Activated T-helper 17 cell treated with anti-CD3 and anti-CD28 coated beads, Interleukin-2, amount 50 U/mL, for 72 hours (primary cell): Measurements from ENCODE around the gene FBN2. TPM values are rescaled to one million over a fixed set of nuclear protein-coding genes. Genes with fewer than 3 reads are reported as not detected.
"Not testable (repeated sequence)": the region's sequence is repeated elsewhere in the genome, so short reads cannot be mapped to it uniquely, and the experiment has no call there.

Experiments
- ATAC-seq: fragments of 150-1000 bp; cut with Tn5 transposase; replicated peaks from 2 replicates; pipeline ENCODE4 v1.10.0; 2021; ENCODE audit warnings: mild to moderate bottlenecking, moderate library complexity
- H3K27ac Mint-ChIP-seq: one replicate; pipeline ENCODE4 v1.8.0; 2022; ENCODE audit warnings: mixed read lengths
- H3K27me3 Mint-ChIP-seq: one replicate; pipeline ENCODE4 v1.8.0; 2022; ENCODE audit warnings: mixed read lengths
- H3K36me3 Mint-ChIP-seq: one replicate; pipeline ENCODE4 v1.8.0; 2022; ENCODE audit warnings: low read depth, mild to moderate bottlenecking, mixed read lengths
- H3K4me1 Mint-ChIP-seq: one replicate; pipeline ENCODE4 v1.8.0; 2022; ENCODE audit warnings: mixed read lengths
- H3K4me3 Mint-ChIP-seq: one replicate; pipeline ENCODE4 v1.8.0; 2022; ENCODE audit warnings: mild to moderate bottlenecking, mixed read lengths
- H3K9me3 Mint-ChIP-seq: one replicate; pipeline ENCODE4 v1.8.0; 2022; ENCODE audit warnings: mixed read lengths
- total RNA-seq, 2 donors: library from RNA; stranded (reverse); gene quantifications; one replicate each; pipeline ENCODE4 v1.2.3, GENCODE V29; 2022

FBN2 gene
- total RNA-seq, 2 donors from 2014 or later: not detected

- Mint-ChIP-seq H3K9me3 (peaks cover 4% of the 10 kb centered on the region), H3K36me3 (no peaks in the 10 kb centered on the region), H3K4me1 (no peaks in the 10 kb centered on the region), H3K27me3 (peaks cover 14% of the 10 kb centered on the region), H3K27ac (no peak overlapping the region), H3K4me3 (no peak overlapping the region)
- no peak for ATAC-seq
Measured at GRCh38 chr5:128331261-128331660, 206.8 kb downstream of the FBN2 start.

- no peak for ATAC-seq
Measured at GRCh38 chr5:128329386-128329939, 208.6 kb downstream of the FBN2 start.

GRCh38 chr5:128328446-128328845 lies 209.6 kb downstream of the FBN2 start:
- H3K4me3 Mint-ChIP-seq: no peak overlapping the region
- H3K4me1 Mint-ChIP-seq: no peaks in the 10 kb centered on the region
- H3K27me3 Mint-ChIP-seq: peaks cover 7% of the 10 kb centered on the region

More at GRCh38 chr5:128329386-128329939, 208.6 kb downstream of the FBN2 start:
- H3K4me1 Mint-ChIP-seq: no peaks in the 10 kb centered on the region
- no peaks in the 10 kb centered on the region for H3K9me3 Mint-ChIP-seq
- no peaks in the 10 kb centered on the region for H3K36me3 Mint-ChIP-seq
- H3K27me3 Mint-ChIP-seq: peaks cover 11% of the 10 kb centered on the region
- H3K4me3 Mint-ChIP-seq: no peak overlapping the region
- H3K27ac Mint-ChIP-seq: no peak overlapping the region

DNA sequence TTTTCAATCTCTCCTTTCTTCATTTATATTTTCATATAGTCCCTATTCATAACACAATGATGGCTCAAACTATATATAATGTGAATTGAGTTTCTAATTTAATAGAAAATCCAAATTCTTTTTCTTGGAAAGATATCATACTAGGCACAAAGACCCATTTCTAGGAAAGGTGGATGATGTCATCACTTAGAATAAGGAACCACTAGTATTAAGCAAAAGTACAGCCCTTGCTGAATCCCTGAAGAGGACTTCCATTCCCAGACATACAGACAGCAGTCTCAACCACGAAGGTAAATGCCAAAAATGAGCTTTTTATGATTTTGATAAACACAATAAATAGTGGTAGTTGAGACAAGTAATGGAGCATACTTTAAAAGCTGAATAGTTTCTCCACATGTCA lies 210.0 kb downstream of the FBN2 start:
- H3K4me3 Mint-ChIP-seq: no peak overlapping the region
- peaks cover 7% of the 10 kb centered on the region for H3K27me3 Mint-ChIP-seq
- H3K9me3 Mint-ChIP-seq: no peaks in the 10 kb centered on the region
- H3K36me3 Mint-ChIP-seq: no peaks in the 10 kb centered on the region
- ATAC-seq: no peak
- H3K27ac Mint-ChIP-seq: no peak overlapping the region
- no peaks in the 10 kb centered on the region for H3K4me1 Mint-ChIP-seq

More at GRCh38 chr5:128328446-128328845, 209.6 kb downstream of the FBN2 start:
- ATAC-seq: no peak
- Mint-ChIP-seq H3K27ac (no peak overlapping the region), H3K36me3 (no peaks in the 10 kb centered on the region), H3K9me3 (no peaks in the 10 kb centered on the region)

GRCh38 chr5:128321418-128321817 lies 216.6 kb downstream of the FBN2 start:
- H3K4me1 Mint-ChIP-seq, H3K36me3 Mint-ChIP-seq, H3K27me3 Mint-ChIP-seq, ATAC-seq, H3K9me3 Mint-ChIP-seq, H3K27ac Mint-ChIP-seq, H3K4me3 Mint-ChIP-seq: not testable (repeated sequence)

GRCh38 chr5:128318691-128319090 lies 219.4 kb downstream of the FBN2 start:
- no peak overlapping the region for H3K27ac Mint-ChIP-seq
- ATAC-seq: no peak
- no peaks in the 10 kb centered on the region for H3K27me3 Mint-ChIP-seq
- H3K36me3 Mint-ChIP-seq: no peaks in the 10 kb centered on the region
- no peaks in the 10 kb centered on the region for H3K9me3 Mint-ChIP-seq
- no peaks in the 10 kb centered on the region for H3K4me1 Mint-ChIP-seq
- no peak overlapping the region for H3K4me3 Mint-ChIP-seq

- Mint-ChIP-seq H3K27me3 (no peaks in the 10 kb centered on the region), H3K27ac (no peak overlapping the region), H3K9me3 (no peaks in the 10 kb centered on the region), H3K4me1 (no peaks in the 10 kb centered on the region), H3K4me3 (no peak overlapping the region), H3K36me3 (no peaks in the 10 kb centered on the region)
- no peak for ATAC-seq
Measured at GRCh38 chr5:128317481-128317880, 220.6 kb downstream of the FBN2 start.

GRCh38 chr5:128315671-128316070 lies 222.4 kb downstream of the FBN2 start:
- no peaks in the 10 kb centered on the region for H3K36me3 Mint-ChIP-seq
- no peaks in the 10 kb centered on the region for H3K27me3 Mint-ChIP-seq
- ATAC-seq: no peak
- no peaks in the 10 kb centered on the region for H3K9me3 Mint-ChIP-seq
- no peak overlapping the region for H3K27ac Mint-ChIP-seq
- no peaks in the 10 kb centered on the region for H3K4me1 Mint-ChIP-seq
- no peak overlapping the region for H3K4me3 Mint-ChIP-seq

DNA sequence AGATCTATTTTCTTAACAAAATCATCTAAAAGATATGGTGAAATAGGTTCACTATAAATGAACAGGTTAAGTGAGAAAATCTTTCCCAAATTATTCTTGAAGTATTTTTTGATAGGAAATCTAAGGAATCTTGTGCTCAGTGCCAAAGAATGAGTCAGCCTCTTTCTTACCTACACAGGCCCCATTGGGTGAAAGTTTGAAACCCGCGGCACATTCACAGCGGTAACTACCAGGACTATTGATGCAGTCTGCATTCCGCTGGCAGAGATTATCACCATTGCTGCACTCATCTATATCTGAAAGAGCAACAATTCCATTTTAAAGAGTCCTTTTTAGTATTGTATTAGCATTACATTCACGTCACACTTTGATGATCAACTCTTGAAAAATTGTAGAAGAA lies 232.7 kb downstream of the FBN2 start:
- Mint-ChIP-seq H3K27ac (no peak overlapping the region), H3K4me3 (no peak overlapping the region), H3K4me1 (no peaks in the 10 kb centered on the region), H3K36me3 (no peaks in the 10 kb centered on the region), H3K9me3 (no peaks in the 10 kb centered on the region), H3K27me3 (no peaks in the 10 kb centered on the region)
- no peak for ATAC-seq

- ATAC-seq: no peak
- Mint-ChIP-seq H3K9me3 (no peaks in the 10 kb centered on the region), H3K4me3 (no peak overlapping the region)
Measured at GRCh38 chr5:128304791-128305190, 233.3 kb downstream of the FBN2 start.

GRCh38 chr5:128304088-128304487 lies 234.0 kb downstream of the FBN2 start:
- Mint-ChIP-seq H3K27ac (no peak overlapping the region), H3K27me3 (no peaks in the 10 kb centered on the region), H3K36me3 (no peaks in the 10 kb centered on the region), H3K9me3 (no peaks in the 10 kb centered on the region), H3K4me1 (no peaks in the 10 kb centered on the region), H3K4me3 (no peak overlapping the region)
- no peak for ATAC-seq

More at GRCh38 chr5:128304791-128305190, 233.3 kb downstream of the FBN2 start:
- Mint-ChIP-seq H3K36me3 (no peaks in the 10 kb centered on the region), H3K27ac (no peak overlapping the region), H3K4me1 (no peaks in the 10 kb centered on the region), H3K27me3 (no peaks in the 10 kb centered on the region)

- Mint-ChIP-seq H3K4me3 (no peak overlapping the region), H3K9me3 (no peaks in the 10 kb centered on the region), H3K4me1 (no peaks in the 10 kb centered on the region), H3K36me3 (no peaks in the 10 kb centered on the region), H3K27ac (no peak overlapping the region), H3K27me3 (no peaks in the 10 kb centered on the region)
- no peak for ATAC-seq
Measured at GRCh38 chr5:128303593-128303992, 234.5 kb downstream of the FBN2 start.

GRCh38 chr5:128300181-128300580 lies 237.9 kb downstream of the FBN2 start:
- no peaks in the 10 kb centered on the region for H3K9me3 Mint-ChIP-seq
- no peak overlapping the region for H3K4me3 Mint-ChIP-seq
- H3K27ac Mint-ChIP-seq: no peak overlapping the region
- no peaks in the 10 kb centered on the region for H3K27me3 Mint-ChIP-seq
- no peaks in the 10 kb centered on the region for H3K4me1 Mint-ChIP-seq
- ATAC-seq: no peak
- H3K36me3 Mint-ChIP-seq: no peaks in the 10 kb centered on the region

DNA sequence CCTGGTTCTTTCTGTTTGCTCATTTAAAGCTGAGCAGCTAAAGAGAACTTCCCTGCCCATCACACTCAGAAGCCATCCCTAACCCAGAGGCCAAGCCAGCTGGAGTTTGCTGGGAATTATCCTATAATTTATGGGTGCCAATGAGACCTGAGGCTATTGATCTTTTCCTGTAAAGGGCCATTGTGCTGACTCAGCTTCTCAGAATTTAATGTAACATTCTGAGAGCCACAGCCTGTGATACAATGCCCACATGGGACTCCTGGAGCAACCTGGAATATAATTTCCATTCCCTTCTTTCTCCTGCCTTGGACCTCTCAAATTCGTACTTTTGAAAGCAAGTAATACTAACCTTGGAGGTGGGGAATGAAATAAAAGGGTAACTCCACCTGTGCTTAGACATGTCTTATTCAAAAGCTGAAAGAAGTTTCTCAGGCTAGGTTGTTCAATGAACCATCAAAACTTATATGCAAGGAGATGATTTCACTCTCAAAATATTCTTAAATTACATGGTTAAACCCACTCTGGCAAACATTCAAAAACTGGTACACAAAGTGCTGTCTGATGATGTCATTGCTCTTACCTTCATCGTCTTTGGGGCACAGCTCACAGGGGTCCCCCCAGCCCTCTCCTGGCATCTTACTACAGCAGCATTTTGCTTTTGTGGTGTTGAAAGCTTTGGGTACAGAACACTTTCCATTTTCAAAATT lies 247.7 kb downstream of the FBN2 start:
- no peaks in the 10 kb centered on the region for H3K4me1 Mint-ChIP-seq
- no peaks in the 10 kb centered on the region for H3K27me3 Mint-ChIP-seq
- no peak for ATAC-seq

GRCh38 chr5:128287740-128288139 lies 250.3 kb downstream of the FBN2 start:
- Mint-ChIP-seq H3K27ac (no peak overlapping the region), H3K27me3 (no peaks in the 10 kb centered on the region), H3K9me3 (no peaks in the 10 kb centered on the region), H3K4me1 (no peaks in the 10 kb centered on the region), H3K36me3 (no peaks in the 10 kb centered on the region), H3K4me3 (no peak overlapping the region)
- ATAC-seq: no peak

More for the DNA sequence above, 247.7 kb downstream of the FBN2 start:
- H3K36me3 Mint-ChIP-seq: no peaks in the 10 kb centered on the region
- H3K27ac Mint-ChIP-seq: no peak overlapping the region
- no peak overlapping the region for H3K4me3 Mint-ChIP-seq
- H3K9me3 Mint-ChIP-seq: no peaks in the 10 kb centered on the region
